Vagina (tissue), 2 donors: ENCODE data around the gene IL16.

ENCODE experiments used
- POLR2A ChIP-seq, 2 donors: fragments of 450-650 bp; IDR thresholded peaks; one replicate each; pipeline ENCODE4 v1.6.1; 2017; ENCODE audit warnings: antibody characterized with exemption in 2 of 2, mild to moderate bottlenecking in 2 of 2, moderate library complexity in 2 of 2
- POLR2AphosphoS5 ChIP-seq, 2 donors: sonication (generic); formaldehyde crosslinking; IDR thresholded peaks; one replicate each; pipeline ENCODE4 v1.9.0; 2017; ENCODE audit warnings: antibody characterized with exemption in 2 of 2, mild to moderate bottlenecking in 2 of 2, low read depth in 1 of 2; ENCODE audit not compliant: insufficient read depth in 1 of 2
- TF ChIP-seq, protein P1 (sequence below), 3 experiments: fragments of 450-650 bp in 2 of 3; fragments of 200-600 bp in 1 of 3; sonication (generic) in 1 of 3; IDR thresholded peaks; one replicate each; pipeline ENCODE4 v1.5.1; 2017 to 2019; ENCODE audit warnings: antibody characterized with exemption in 3 of 3, mild to moderate bottlenecking in 2 of 3, moderate library complexity in 2 of 3

- TF ChIP-seq POLR2A (IDR thresholded peaks at IDR 0.05) (no peak), POLR2AphosphoS5 (IDR thresholded peaks at IDR 0.05; ENCODE audit: insufficient read depth in 1 of 2, low read depth in 1 of 2) (no peak)
- TF ChIP-seq, protein P1, sequence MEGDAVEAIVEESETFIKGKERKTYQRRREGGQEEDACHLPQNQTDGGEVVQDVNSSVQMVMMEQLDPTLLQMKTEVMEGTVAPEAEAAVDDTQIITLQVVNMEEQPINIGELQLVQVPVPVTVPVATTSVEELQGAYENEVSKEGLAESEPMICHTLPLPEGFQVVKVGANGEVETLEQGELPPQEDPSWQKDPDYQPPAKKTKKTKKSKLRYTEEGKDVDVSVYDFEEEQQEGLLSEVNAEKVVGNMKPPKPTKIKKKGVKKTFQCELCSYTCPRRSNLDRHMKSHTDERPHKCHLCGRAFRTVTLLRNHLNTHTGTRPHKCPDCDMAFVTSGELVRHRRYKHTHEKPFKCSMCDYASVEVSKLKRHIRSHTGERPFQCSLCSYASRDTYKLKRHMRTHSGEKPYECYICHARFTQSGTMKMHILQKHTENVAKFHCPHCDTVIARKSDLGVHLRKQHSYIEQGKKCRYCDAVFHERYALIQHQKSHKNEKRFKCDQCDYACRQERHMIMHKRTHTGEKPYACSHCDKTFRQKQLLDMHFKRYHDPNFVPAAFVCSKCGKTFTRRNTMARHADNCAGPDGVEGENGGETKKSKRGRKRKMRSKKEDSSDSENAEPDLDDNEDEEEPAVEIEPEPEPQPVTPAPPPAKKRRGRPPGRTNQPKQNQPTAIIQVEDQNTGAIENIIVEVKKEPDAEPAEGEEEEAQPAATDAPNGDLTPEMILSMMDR (IDR thresholded peaks at IDR 0.05), result no peak
Measured at GRCh38 chr15:81178365-81178764, 18.3 kb upstream of the IL16 start.
